ENCODE measurements around the gene MPZL3.

Gene MPZL3, protein sequence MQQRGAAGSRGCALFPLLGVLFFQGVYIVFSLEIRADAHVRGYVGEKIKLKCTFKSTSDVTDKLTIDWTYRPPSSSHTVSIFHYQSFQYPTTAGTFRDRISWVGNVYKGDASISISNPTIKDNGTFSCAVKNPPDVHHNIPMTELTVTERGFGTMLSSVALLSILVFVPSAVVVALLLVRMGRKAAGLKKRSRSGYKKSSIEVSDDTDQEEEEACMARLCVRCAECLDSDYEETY

DNA sequence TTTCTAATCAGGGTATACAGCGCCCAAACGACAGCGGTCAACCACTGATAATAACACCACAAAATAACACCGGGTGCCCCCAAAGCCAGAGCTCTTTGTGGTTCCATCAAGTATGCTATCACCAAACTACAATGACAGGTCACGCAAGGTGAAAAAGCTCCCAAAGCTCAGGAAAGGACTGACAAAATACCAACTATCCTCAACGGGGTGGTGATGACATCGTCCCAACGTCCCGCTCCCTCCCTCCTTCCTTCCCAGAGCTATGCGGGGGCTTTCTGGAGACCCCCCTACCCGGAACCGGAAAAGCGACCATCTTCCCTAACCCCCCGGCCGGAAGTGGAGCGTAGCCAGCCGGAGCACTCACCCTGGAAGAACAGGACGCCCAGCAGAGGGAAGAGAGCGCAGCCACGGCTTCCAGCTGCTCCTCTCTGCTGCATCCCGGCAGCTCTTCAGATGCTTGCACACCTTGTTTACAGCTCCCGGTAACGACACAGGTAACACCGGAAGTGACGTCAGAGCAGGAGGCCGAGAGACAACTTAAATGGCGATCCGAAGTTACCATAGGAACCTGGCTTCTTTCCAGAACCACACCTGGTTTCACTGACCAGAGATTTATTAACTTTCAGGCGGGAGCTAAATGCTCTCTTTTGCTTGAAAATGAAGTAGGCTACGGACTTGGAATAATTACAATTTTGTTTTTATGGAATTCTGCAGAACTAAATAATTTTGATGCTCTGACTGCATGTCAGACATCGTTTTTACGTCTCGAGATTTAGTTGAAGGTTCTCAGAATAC lies at the start of gene MPZL3:
Gene MPZL3 (minus strand): TSS at position 508 of the 795 bp plus-strand sequence. CDS start 71 bp downstream, at position 437.
- DNase-seq: peak; percentile 89

DNA sequence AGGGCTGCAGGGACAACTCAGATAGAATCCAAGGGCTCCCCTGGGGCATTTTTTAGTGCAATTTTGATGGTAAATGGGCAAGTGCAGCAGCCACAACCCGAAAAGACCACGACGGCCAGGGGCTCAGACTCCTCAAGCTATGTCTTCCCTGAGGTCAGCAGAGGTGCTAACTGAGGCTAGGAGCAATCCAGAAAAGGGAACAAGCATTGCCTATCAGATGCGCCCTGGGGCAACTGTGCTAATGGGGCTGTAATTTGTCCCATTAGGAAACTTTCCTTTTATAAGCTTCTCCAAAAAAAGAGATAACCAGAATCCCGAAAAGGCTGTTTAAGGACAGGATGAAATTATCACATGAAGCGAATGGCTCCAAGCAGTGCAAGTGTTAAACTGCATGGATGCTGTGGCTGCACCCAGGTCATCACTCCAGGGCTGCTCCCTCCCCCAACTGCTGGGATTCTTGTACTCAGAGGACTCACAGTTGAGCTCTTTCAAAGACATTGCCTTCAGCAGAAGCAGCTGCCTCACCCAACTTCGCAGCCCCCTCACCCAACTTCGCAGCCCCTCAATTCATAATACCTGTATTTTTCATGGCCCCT lies 49.5 kb upstream of the MPZL3 start:
- no peak for DNase-seq

DNA sequence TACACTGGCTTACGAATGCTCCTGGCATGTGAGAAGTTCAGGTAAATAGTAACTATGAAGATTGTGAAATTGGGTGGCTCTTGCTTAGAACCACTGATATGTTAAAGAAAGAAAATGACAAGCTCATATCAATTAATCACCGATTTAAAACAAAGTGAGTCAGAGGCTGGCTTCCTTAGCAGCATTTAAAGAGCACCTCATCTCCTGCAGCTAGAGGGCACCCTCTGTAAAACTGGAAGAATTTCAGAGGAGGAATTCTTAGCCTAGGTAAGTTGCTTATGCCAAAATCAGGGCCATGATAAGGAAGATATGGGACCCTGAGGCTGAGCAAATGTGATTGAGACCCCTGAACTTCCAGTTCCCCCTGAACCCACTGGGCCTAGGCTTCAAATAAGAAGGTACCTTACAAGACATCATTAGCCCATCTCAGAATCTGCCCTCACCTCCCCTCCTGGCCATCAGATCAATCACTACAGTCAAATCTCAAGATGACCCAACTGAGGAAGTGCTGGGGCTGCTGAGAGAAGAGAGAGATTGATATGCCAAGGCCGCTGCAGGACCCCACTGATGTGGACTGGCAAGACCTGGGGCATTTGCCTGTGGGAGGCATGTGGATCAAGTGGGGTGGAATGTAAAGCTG lies 43.8 kb upstream of the MPZL3 start:
- peak in 1 of 2 experiments; percentile 1 for DNase-seq

DNA sequence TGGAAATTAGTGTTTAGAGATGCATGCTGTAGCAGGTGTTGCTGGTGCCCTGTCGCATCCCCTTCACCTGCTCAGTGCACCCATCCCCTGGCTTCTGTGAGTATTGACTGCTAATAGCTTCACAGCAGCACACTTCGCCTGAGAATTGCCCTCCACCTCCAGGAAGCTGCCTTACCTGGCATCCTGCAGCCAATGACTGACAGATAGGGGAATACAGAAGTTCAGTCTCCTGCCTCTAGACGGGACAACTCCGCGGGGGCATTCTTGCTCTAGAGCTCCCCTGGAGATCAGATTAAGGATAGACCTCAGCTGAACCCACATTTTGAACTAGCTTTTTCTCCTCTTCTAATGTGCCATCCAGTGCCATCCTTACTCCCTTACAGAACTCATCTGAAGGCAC lies 43.0 kb upstream of the MPZL3 start:
- no peak for DNase-seq

DNA sequence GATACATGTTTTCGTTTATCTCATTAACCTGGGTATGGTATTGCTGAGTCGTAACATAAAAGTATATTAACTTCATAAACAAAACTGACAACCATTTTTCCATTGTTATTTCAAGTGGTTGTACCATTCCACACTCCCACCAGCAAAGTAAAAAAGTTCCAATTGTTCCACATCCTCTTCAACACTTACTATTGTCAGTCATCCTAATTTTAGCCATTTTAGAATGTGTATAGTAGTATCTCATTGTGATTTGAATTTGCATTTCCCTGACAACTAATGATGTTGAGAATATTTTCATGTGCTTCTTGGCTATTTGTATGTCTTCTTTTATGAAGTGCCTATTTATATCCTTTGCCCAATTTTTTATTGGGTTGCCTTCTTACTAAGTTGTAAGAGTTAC lies 41.9 kb upstream of the MPZL3 start:
- DNase-seq: no peak

DNA sequence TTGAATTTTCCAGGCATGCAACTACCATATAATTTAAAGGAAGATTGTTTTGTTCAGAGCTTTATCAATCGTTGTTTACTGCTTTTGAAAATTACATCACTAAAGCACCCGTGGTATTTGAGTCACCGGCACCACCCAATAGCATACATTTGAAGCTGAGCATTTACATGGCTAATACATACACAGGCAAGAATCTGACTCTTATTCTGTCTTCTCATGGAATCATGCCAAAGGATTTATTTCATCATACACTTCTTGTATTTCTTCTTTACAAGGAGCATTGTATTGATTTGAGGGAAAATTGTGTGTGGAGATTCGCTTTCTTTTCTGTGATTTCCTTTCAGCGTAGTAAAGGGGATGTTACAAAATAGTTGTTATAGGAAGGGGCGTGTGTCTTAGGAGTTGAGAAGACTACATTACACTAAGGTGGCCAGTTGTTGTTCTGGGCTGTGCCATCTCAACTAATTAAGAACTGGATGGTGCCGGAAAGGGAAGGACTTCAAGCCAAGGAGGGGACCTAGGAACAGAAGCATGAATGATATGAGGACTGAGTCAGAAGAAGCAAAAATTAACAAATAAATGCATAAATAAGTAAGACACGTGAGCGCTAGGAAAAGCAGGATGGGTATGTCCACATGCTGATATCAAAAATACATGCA lies 39.4 kb upstream of the MPZL3 start:
- no peak for DNase-seq

DNA sequence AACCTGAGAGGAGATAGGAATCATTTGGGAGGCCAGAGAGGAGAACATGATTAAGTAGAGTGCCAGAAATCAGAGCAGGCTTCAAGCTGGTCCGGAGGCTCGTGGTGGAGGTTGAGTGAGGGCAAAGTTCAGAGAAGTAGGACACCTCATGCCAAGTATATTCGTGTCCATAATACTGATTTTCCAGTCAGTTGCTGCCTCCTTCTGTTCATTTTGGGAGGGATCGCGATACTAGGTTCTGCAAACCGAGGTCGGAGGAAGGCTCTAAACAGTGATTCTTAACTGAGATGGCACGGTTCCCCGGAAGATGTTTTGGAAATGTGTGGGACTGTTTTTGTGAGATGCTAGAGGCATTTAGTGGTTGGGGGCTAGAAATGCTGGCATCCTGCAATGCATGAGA lies 38.8 kb upstream of the MPZL3 start:
- peak in 1 of 2 experiments; percentile 25 for DNase-seq

DNA sequence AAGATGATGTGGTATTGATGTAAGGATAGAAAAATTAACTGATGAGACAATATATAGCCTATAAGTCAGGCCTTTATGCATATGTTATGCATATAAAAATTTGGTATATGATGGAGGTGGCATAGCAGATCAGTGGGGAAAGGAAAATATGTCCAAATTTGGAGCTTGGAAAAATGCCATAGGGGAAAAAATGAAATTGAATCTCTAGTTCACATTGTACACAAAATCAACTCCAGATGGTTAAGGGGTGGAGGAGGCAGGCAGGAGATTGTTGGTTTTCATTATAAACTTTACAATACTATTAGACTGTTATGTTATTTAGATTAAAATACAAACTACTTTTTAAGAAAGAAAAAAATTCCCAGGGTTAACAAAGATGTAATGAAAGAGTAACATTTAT lies 37.2 kb upstream of the MPZL3 start:
- DNase-seq: no peak

DNA sequence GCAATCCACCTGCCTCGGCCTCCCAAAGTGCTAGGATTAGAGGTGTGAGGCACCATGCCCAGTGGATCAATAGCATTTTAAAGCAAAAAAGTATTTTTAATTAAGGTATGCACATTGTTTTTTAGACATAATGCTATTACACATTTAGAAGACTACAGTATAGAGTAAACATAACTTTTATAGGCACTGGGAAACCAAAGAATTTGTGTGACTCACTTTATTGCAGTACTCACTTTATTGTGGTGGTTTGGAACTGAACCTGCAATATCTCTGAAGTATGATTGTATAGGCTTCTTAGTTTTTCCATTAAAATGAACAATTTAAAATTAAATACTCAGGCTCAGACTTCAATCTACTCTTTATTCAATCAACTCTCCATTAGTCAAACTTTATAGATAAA lies 34.8 kb upstream of the MPZL3 start:
- DNase-seq: no peak

DNA sequence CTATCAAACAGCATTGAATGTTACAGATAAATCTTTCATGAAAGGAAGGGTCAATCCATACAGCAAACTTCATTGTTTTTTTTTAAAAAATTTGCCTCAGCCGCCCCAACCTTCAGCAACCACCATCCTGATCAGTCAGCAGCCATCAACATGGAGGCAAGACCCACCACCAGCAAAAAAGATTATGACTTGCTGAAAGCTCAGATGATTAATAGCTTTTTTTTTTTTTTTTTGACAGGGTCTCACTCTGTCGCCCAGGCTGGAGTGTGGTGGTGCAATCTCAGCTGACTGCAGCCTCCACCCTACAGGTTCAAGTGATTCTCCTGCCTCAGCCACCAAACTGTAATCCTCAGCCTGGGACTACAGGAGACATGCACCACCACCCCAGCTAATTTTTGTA lies 34.4 kb upstream of the MPZL3 start:
- DNase-seq: no peak

DNA sequence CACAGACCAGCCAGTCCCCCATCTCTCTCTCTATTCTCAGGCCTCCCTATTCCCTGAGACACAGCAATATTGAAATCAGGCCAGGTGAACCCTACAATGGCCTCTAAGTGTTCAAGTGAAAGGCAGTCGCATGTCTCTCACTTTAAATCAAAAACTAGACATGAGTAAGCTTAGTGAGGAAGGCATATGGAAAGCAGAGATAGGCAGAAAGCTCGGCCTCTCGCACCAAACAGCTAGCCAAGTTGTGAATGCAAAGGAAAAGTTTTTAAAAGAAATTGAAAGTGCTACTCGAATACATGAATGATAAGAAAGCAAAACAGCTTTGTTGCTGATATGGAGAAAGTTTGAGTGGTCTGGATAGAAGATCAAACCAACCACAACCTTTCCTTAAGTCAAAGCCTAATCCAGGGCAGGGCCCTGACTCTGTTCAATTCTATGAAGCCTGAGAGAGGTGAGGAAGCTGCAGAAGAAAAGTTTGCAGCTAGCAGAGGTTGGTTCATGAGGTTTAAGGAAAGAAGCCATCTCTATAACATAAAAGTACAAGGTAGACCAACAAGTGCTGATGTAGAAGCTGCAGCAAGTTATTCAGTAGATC lies 31.7 kb upstream of the MPZL3 start:
- DNase-seq: no peak

DNA sequence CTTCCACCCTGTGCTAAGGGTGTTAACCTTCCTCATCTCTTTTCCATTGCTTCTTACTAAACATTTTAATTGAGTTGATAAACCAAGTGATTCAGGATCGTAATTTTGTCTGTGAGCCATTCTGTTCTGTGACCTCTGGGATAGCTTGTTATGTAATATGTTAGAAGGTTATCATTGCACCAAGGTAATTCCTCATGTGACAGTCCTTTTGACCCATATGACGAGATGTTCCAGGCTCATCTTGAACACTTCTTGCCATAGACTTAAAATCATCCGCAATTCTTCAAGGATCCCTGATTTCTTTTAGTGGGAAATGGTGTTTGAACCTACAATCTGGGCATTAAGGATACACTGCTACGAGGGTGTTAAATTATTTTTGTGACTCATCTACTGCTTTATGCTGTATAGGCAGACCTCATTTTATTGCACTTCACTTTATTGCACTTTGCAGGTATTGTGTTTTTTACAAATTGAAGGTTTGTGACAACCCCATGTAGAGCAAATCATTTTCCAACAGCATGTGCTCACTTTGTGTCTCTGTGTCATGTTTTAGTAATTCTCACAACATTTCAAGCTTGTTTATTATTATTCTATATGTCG lies 31.0 kb upstream of the MPZL3 start:
- no peak for DNase-seq

DNA sequence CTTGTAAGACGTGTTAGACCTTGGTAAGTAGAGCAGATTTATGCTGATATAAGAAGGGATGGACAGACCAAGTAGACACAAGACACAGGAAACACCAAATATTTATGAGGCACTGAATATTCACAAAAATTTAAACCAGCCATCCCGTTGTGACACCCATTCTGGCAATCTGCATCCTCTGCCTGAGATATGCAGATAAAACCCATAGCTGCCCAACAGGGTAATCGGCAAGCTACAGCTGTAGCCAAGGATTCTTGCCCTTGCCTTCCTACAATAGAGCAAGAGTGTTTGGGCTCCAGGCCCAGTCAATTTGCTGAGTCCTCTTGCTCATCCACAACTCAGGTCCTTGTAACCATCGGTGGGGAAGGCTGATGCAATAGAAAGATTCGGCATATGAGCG lies 30.4 kb upstream of the MPZL3 start:
- no peak for DNase-seq

DNA sequence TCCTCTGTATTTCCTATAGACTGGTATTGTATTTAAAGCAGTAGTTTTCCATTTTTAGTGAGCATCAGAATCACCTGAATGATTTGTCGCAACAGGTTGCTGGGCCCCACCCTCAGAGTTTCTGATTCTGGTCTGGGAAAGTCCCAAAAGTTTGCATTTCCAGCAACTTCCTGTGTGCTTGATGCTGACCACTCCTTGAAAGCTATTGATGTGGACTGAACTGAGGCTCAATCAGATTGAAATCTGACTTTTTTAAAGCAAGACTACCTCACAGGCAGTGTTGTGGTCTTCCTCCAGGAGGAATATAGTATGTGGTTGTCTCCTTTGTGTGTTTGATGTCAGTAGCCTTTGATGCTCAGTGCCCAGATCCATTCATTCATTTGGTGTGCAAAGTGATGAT lies 29.1 kb upstream of the MPZL3 start:
- DNase-seq: no peak

DNA sequence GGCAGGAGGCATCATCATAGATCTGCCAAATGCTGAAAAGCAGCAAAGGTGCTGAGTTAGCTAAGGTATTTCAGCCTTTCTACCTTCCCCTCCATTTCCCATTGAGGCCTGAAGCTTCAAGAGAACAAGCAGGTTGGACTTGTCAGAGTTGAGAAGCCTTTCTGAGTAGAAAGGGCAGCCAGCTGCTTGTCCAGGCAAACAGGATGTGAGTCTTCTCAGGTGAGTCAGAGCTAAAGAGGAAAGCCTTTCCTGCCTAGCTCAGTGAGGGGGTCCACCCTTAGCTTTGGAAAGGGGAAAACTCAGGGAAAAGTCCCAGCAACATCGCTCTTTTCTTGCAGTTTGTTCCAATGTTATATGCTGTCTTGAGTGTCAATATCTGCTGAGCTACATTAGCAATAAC lies 25.1 kb upstream of the MPZL3 start:
- no peak for DNase-seq

DNA sequence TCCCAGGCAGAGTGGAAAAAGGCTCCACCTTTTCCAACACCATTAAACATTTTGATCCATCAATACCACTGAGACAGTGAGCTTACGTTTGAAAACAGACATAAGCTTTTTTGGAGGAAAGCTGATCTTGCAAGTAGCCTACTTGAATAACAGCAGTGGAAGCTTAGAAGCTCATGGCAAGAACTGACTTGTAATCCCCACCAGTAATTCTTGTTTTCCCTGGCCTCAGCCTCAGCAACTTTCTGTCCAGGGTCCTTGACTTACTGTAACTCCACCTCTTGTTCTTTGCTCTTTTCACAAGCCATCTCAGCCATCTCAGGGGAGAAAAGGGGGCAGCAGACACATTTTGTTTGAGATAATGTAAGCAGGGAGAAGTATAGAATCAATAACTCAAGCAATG lies 24.3 kb upstream of the MPZL3 start:
- DNase-seq: no peak

DNA sequence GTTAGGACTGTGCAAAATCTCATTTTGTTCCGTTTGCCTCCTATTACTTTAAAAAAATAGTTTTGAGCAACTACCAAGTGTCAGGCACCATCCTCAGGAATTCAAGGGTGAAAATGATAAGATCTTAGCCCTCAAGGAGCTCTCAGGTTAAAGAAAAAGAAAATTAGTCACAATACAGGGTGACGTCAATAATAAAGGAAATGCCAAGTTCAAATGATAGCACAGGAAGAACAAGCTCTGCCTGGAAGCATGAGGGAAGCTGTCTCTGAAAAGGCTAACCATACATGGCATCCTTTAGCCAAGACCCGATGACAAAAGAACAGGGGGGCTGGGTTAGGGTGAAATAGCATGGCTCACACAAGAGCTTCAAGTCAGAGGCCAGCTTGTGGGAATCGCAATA lies 23.0 kb upstream of the MPZL3 start:
- no peak for DNase-seq

DNA sequence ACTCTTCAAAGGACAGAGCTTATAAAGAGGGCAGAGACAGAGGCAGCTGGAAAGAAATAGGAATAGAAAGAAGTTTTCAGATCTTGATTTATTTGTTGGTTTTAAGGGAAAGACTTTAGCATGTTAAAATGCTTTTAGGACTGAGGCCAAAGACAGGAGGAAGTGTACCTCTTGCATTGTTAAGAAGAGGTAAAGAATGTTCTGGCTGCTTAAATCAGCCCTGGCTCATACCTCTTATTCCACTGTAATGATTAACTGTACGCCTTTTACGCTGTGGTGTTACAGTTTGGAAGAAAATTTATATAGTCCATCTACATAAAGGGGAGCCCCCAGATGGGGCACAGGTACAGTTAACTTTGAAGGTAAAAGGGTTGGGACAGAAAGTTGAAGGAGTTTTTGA lies 22.0 kb upstream of the MPZL3 start:
- no peak for DNase-seq

DNA sequence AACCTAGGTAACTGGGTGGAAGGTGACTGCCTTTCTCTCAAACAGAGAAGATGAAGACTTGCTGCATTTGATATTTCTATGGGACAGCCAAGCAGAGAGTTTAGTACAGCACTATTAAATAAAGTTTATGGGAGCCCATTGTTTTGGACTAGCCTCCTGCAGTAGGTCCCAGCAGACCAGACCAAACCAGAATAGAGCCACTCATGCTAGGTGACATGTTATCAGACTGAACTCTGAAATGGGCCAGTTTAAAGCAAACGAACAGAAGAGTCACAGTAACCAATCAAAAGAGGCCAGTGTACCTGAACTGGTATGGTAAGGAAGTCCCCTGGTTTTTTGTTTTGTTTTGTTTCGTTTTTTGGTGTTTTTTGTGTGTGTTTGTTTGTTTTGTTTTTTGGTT lies 19.8 kb upstream of the MPZL3 start:
- DNase-seq: no peak

DNA sequence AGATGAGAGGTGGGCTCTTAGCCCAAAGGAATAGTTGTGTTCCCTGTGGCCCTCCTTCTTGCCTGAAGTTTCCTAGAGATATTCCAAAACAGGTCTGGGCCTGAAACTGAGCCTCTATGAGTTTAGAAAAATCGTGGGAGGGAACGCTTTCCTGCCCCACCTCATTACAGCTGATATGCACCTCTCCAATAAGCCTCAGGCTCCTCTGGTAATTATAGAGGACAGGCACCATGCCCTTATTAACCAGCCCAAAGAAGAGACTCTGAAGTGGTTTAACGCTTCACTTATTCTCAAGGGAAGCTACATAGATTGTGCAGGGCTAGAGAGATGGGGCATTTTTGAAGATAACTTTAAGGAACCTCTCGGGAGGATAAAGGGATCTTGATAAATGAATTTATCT lies 15.3 kb upstream of the MPZL3 start:
- no peak for DNase-seq

DNA sequence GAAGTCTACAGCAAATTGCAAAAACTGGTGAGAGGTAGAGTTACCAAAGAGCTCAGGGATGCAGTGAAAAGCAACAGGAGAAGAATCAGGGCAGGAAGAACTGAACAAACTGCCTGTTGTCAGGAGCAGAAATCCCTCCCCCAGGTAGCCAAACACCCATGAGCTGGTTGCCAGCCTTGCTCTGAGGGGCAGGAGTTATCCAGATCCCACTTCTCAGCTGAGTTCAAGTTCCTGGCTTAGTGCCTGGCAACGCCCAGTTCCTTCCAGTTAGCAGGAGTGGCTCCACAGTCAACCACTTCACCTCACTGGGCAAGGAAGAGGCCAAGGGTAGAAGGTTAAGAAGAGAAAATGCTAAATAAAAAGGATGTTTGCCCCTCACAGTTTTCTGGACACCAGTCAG lies 13.8 kb upstream of the MPZL3 start:
- no peak for DNase-seq

All from NCI-H524 (cell line).